GM18861 (cell line): ENCODE results near the gene PCDH15.

Experiments
- ATAC-seq: cut with Tn5 transposase; IDR thresholded peaks from one replicate; pipeline ENCODE4 v1.9.1; 2021; ENCODE audit not compliant: unreplicated experiment

Gene PCDH15

GRCh38 chr10:54708591-54708990 is 92.4 kb downstream of the PCDH15 start:
- ATAC-seq = no peak

- ATAC-seq = no peak
Measured at GRCh38 chr10:54708021-54708420, 93.0 kb downstream of the PCDH15 start.

DNA sequence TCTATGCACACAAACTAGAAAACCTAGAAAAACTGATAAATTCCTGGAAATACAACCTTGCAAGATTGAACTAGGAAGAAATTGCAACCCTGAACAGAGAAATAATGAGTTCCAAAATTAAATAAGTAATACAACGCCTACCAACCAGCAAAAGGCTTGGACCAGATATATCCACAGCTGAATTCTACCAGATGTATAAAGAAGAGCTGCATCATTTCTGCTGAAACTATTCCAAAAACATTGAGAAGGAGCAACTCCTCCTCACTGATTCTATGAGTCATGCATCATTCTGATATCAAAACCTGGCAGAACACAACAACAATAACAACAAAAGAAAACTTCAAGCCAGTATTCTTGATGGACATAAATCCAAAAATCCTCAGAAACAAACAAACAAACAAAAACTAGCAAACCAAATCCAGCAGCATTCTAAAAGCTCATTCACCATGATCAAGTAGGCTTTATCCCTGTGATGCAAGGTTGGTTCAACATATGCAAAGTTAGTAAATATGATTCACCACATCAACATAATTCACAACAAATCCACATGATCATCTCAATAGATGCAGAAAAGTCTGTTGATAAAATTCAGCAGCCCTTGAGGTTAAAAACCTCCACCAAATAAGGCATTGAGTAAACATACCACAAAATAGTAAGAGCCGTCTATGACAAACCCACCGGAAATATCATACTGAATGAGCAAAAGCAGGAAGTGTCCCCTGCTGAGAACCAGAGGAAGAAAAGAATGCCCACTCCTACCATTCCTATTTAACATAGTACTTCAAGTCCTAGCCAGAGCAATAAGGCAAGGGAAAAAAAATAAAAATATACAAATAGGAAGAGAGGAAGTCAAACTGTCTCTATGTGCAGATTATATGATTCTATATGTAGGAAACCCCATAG is 98.2 kb downstream of the PCDH15 start:
- ATAC-seq = no peak

GRCh38 chr10:54691331-54691730 is 109.7 kb downstream of the PCDH15 start:
- no peak for ATAC-seq

- ATAC-seq = no peak
Measured at GRCh38 chr10:54682554-54682953, 118.5 kb downstream of the PCDH15 start.

GRCh38 chr10:54681136-54681535 is 119.9 kb downstream of the PCDH15 start:
- no peak for ATAC-seq

- ATAC-seq = no peak
Measured at GRCh38 chr10:54667136-54667535, 133.9 kb downstream of the PCDH15 start.

GRCh38 chr10:54666192-54666591 is 134.8 kb downstream of the PCDH15 start:
- no peak for ATAC-seq

GRCh38 chr10:54665095-54665494 is 135.9 kb downstream of the PCDH15 start:
- ATAC-seq = no peak

DNA sequence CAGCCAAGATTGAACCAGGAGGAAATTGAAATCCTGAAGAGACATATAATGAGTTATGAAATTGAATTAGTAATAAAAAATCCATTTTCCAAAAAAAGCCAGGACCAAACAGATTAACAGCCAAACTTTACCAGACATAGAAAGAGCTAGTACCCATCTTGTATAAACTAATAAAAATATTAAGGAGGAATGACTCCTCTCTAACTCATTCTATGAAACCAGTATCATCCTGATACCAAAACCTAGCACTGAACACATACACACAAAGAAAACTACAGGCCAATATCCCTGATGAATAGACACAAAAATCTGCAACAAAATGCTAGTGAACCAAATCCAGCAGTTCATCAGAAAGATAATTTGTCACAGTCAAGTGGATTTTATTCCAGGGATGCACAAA is 140.6 kb downstream of the PCDH15 start:
- ATAC-seq = no peak

GRCh38 chr10:54656643-54657042 is 144.4 kb downstream of the PCDH15 start:
- ATAC-seq = no peak

- no peak for ATAC-seq
Measured at GRCh38 chr10:54653518-54653917, 147.5 kb downstream of the PCDH15 start.

- ATAC-seq = no peak
Measured at GRCh38 chr10:54650547-54650946, 150.5 kb downstream of the PCDH15 start.

DNA sequence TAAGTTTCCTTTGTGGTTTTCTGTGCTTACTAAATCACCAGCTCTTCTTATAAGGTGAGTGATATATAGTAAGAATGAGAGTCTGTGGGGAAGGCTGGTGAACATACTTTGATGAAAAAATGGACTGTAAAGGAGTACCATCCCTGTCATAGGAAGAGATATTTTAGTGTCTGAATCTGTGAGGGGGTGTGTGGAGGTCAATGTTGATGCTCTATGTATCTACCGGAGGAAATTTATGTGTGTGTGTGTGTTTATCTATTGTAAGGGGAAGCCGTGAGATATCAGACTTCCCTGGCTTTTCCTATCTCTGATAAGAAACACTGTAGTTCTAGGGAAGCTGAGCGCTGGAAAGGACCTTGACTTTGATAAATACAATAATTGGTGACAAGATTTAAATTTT is 179.0 kb downstream of the PCDH15 start:
- ATAC-seq = no peak

DNA sequence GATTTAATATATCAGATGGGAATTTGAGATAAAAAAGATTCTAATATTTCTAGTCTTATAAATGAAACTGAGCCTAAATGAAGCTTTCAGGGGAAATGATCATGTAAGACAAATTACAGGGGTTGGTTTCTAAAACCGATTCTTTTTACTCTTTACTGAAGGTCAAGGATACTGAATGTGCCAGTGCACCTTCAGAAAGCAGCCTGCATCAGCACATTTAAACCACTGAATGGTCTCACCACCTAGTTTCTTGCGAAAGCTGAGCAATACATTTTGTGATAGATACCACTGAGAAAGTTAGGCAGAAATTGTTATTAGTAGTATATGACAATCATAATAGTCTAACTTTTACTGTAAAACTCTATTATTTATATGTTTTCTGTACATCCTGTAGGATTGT is 180.7 kb downstream of the PCDH15 start:
- ATAC-seq = no peak

- ATAC-seq = no peak
Measured at GRCh38 chr10:54614072-54614471, 187.0 kb downstream of the PCDH15 start.

DNA sequence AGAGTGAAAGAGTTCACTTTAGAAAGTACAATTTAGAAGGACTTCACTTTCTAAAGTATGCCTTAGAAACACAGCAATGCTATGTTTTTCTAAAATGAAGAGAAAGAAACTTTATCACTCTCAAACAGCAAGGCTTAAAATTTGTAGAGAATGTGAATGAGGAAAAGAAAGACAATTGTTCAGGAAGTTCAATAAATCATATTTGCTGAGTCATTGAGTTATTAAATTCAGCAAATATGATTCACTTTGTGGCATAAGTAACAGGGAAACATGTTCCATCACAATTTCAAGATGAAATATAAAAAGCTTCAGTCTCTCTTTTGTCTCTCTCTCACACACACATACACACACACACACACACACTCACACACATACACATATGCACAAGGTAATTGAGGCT is 187.9 kb downstream of the PCDH15 start:
- no peak for ATAC-seq

- no peak for ATAC-seq
Measured at GRCh38 chr10:54609423-54609822, 191.6 kb downstream of the PCDH15 start.

GRCh38 chr10:54607983-54608382 is 193.0 kb downstream of the PCDH15 start:
- no peak for ATAC-seq

DNA sequence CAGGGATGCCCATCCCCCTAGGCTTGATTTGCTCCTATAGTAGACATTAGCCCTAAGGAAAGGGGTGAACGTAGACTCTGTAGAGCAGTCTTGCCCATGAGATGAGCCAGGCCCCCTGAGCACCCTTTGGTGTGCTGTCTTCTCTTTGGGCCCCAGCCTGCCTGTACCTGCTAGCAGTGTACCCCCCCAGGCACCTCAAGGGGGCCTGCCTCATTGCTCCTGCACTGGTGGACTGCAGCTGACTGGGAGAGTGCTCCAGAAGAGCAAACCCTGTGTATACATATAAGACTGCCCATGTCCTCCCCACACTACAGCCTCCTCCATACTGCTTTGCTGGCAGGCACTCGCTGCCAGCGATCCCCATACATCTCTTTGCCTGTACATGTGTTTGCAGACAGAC is 206.7 kb downstream of the PCDH15 start:
- ATAC-seq = no peak

DNA sequence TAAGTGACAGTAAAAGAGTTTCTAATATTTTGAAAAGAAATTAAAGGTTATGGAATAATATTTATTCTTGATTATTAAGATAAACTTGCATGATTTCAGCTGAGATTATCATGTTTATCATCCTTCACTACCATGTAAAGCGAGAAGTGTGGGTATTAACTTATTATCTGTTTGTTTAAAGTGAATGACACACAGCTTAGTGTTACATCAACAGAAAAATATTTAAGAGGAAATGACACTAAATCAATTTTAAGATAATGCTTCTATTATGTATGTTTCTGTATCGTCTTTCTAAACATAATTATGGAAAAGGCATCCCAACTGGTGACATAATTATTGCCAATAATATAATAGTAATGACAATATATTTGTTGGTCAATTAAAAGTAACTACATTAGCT is 213.1 kb downstream of the PCDH15 start:
- ATAC-seq = no peak

DNA sequence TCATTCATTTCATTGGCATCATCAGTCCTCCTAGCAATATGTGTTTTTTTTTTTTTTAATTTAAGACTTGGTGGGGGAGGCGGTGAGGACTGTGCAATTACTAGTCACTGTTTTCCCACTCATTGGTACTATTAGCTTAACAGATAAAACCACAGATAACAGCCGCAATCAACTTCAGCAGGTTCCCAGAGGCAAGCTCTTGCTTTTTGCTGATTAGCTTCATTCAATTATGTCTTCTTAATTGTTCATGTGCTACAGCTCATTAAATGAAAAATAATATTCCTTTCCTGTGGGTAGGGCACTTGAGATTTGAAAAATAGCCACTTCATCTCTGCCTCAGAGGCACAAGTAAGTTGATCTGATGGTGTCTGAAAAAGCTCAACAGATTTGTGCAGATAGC is 215.5 kb downstream of the PCDH15 start:
- ATAC-seq = no peak

DNA sequence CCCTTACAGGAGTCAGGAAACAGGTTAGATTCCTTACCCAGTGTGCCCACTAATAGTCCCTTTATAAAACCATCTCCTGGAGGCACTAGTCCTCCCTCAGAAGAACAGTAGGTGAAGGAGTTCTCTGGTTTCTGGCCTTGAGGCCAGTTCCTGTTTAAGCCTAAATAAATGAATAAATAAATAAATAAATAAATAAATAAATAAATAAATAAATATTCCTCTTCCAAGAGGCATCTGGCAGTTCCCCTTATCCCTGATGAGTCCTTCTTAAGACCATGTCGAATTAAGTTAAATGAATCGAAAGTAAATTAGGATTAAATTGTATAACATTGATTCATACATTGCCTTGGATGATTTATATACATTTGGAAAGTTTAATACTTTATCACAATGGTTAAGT is 223.3 kb downstream of the PCDH15 start:
- ATAC-seq = no peak
